Measurements from ENCODE around the gene APLP2.

GRCh38 chr11:130159139-130159538, 89.4 kb downstream of the APLP2 start:
- TF ChIP-seq CTCF (IDR thresholded peaks at IDR 0.05; ENCODE audit: insufficient read depth, low read length, poor library complexity, severe bottlenecking) (no peak), EZH2phosphoT487 (conservative IDR thresholded peaks at IDR 0.05; ENCODE audit: low read length) (no peak)
